ENCODE results near the gene PCYT2. TPM values are rescaled to one million over a fixed set of nuclear protein-coding genes. Genes with fewer than 3 reads are reported as not detected.

The PCYT2 gene
- total RNA-seq, 2 donors from 2014 or later = 47.5 to 71.6 TPM

DNA sequence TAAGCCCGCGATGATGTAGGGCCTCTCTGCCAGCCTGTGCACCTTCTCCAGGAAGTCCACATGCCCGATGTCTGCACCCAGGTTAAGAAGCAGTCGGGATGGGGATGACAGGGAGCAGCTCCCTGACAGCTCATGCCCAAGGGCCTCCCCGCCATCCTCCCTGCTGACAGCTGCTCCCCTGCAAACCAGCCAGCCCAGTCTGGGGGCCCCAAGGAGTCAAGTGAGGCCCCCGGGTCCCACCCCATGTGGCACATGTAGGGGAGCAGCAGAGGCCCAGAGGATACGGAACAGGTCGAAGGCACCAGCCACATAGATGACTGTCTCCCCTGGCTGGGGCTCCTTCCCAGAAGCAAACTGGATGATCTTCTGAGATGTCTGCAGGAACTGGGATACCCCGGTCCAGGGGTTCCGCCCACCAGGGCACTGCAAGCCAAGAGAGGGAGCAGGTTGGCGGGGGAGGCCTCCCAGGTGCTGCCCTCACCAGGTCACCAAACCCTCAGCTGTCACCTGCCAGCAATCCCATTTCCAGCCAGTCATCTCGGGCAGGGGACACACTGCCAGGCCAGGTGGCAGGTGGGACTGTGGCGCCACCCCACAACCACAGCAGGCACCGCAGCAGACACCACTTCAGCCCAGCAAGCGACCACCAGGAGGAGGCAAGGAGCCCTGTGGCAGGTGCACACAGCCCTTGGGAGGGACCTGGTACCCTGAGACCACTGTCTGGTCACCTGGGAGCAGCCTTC is 4.6 kb downstream of the PCYT2 start:
- intact Hi-C loops (cut with DNase I) = no loop called here
- no peak for DNase-seq
- TF ChIP-seq CTCF (IDR thresholded peaks at IDR 0.05) = no peak
- Histone ChIP-seq H3K9me3 (no peaks in the 10 kb centered on the region), H3K9ac (ENCODE audit: low read depth in 2 of 2, low read length in 2 of 2) (no peak overlapping the region), H3K4me3 (no peak overlapping the region), H3K27me3 (peaks cover 3% of the 10 kb centered on the region), H3K4me1 (no peaks in the 10 kb centered on the region), H3K27ac (no peak overlapping the region), H3K36me3 (no peaks in the 10 kb centered on the region)

- no peak overlapping the region for H3K4me3 ChIP-seq
- no peak for TF ChIP-seq CTCF (IDR thresholded peaks at IDR 0.05)
- peaks cover 4% of the 10 kb centered on the region for H3K27me3 ChIP-seq
- H3K36me3 ChIP-seq = no peaks in the 10 kb centered on the region
- intact Hi-C loops (cut with DNase I) = no loop called here
- DNase-seq = no peak
- H3K9me3 ChIP-seq = no peaks in the 10 kb centered on the region
- H3K27ac ChIP-seq = no peak overlapping the region
- H3K4me1 ChIP-seq = no peaks in the 10 kb centered on the region
- H3K9ac ChIP-seq (ENCODE audit: low read depth in 2 of 2, low read length in 2 of 2) = no peak overlapping the region
These were observed 5.2 kb downstream of the PCYT2 start for GRCh38 chr17:81905993-81906392.

DNA sequence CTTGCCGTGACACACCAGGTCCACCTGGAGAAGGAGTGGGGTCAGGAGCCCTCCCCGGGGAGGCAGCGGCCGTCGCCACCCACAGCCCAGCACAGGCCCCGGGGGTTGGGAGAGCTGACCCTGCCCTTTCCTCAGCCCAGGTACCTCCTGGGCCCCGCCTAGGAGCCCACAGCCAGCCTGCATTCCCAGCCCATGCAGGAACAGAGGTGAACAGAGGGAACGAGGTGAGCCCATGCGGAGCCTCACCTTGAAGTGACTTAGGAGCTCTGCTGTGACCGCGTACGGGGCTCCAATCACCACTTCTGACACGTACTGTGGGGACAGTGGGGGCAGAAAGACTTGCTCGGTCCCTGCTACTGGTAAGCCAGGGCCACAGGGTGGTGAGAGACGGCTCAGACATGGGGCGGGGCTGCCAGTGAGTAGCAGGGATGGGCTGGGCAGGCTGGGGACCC is 5.7 kb downstream of the PCYT2 start:
- Histone ChIP-seq H3K4me3 (no peak overlapping the region), H3K27ac (no peak overlapping the region), H3K9me3 (no peaks in the 10 kb centered on the region), H3K36me3 (no peaks in the 10 kb centered on the region), H3K27me3 (peaks cover 4% of the 10 kb centered on the region), H3K9ac (ENCODE audit: low read depth in 2 of 2, low read length in 2 of 2) (no peak overlapping the region), H3K4me1 (no peaks in the 10 kb centered on the region)
- intact Hi-C loops (cut with DNase I) = no loop called here
- TF ChIP-seq CTCF (IDR thresholded peaks at IDR 0.05) = no peak
- no peak for DNase-seq

DNA sequence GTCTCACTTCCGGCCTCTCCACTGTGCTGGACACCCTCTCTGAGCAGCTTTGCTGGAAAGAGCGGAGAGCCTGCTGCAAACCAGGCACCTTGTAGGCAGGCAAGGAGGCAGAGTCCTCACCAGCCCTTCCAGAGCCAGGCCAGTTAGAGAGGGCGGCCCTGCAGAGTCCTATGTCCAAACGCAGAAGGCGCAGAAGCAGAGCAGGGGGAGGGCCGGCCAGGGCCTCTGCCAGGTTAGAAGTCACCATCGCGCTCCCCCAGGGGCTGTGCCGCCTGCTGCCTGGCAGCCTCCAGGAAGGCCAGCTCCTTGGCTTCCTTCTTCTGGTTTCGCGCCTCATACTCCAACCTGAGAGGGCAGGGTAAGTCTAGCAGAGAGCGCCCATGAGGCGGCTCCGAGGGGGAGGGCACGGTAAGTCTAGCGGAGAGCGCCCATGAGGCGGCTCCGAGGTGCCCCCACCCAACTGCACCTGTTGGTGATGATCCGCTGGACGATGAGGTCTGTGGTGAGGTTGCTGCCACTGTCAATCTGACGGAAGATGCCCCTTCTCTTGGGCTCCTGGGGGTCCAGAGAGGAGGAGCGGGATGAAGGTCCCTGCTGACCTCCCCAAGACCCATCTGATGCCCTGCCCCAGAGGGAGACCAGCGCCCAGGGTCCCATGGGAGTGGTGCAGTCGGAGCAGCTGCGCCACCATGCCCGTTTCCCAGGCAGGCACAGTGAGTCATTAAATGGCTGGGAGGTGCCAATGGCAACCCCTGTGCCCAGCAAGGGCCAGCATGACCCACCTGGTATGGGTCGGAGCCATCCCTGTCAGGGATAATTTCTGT is 6.4 kb downstream of the PCYT2 start:
- intact Hi-C loops (cut with DNase I) = no loop called here
- Histone ChIP-seq H3K4me3 (no peak overlapping the region), H3K9ac (ENCODE audit: low read depth in 2 of 2, low read length in 2 of 2) (no peak overlapping the region), H3K9me3 (no peaks in the 10 kb centered on the region), H3K27ac (no peak overlapping the region), H3K36me3 (no peaks in the 10 kb centered on the region), H3K27me3 (peaks cover 4% of the 10 kb centered on the region), H3K4me1 (no peaks in the 10 kb centered on the region)
- no peak for DNase-seq
- no peak for TF ChIP-seq CTCF (IDR thresholded peaks at IDR 0.05)

DNA sequence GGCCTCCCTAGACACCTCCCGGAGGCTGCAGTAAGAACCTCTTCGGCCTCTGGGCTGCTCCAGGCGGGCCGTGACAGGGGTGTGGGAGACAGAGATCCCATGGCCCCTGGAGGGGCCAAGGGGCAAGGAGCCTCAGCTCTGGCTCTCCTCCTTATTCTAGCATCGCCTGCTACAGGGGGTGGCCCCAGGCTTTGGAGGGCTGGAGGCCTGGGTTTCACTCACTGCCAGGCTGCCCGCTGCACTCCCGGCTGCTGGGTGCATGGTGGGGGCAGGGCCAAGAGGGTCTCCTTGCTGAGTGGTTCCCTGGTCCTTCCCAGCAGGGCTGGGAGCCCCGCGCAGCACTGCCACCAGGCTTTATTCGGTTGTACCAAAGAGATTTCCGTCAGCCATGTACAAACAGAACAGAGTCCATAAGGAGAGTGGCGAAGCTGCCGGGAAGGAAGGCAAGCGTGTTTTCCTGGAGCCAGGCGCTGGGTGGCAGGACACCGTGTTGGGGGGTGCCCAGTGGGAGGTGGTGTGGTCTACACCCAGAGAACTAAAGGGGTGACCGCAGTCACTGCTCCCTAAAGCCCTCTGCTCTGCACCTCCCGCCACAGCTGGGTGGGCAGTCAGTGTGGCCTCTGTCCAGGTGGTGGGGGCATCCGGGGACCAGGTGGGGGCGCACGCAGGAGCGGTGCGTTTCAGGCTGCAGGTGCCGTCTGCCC is 7.2 kb downstream of the PCYT2 start:
- no peak for TF ChIP-seq CTCF (IDR thresholded peaks at IDR 0.05)
- no peak for DNase-seq
- intact Hi-C loops (cut with DNase I) = no loop called here
- Histone ChIP-seq H3K9me3 (no peaks in the 10 kb centered on the region), H3K27me3 (peaks cover 4% of the 10 kb centered on the region), H3K36me3 (no peaks in the 10 kb centered on the region), H3K4me3 (no peak overlapping the region), H3K4me1 (no peaks in the 10 kb centered on the region), H3K9ac (ENCODE audit: low read depth in 2 of 2, low read length in 2 of 2) (no peak overlapping the region), H3K27ac (no peak overlapping the region)
